SU-DHL-6 (cell line): ENCODE measurements around the gene CNDP1.

Experiments
- H2AFZ ChIP-seq: fragments of 200-600 bp; sonication (generic); 2 replicates; pipeline ENCODE4 v1.6.1; 2014; ENCODE audit warnings: low read depth, mild to moderate bottlenecking, moderate library complexity, mixed read lengths, antibody characterized with exemption, low read length; ENCODE audit not compliant: severe bottlenecking
- H3F3A ChIP-seq: fragments of 200-600 bp; shearing (Covaris generic); 2 replicates; pipeline ENCODE4 v1.6.0; 2016; ENCODE audit warnings: antibody characterized with exemption, mild to moderate bottlenecking; ENCODE audit not compliant: insufficient read depth
- H3K27ac ChIP-seq: fragments of 200-600 bp; sonication (generic); 2 replicates; pipeline ENCODE4 v1.5.1; 2016; ENCODE audit warnings: low read depth, mild to moderate bottlenecking, low read length, moderate library complexity, mixed read lengths
- H3K27me3 ChIP-seq: fragments of 200-600 bp; sonication (generic), shearing (Covaris generic); 2 replicates; pipeline ENCODE4 v1.6.0; 2014; ENCODE audit warnings: mild to moderate bottlenecking, low read length
- H3K36me3 ChIP-seq: fragments of 200-600 bp; sonication (generic); 2 replicates; pipeline ENCODE4 v1.6.1; 2014; ENCODE audit warnings: mild to moderate bottlenecking, low read length, mixed read lengths
- H3K4me2 ChIP-seq: fragments of 300-600, 200-600 bp; shearing (Covaris generic), sonication (generic); 2 replicates; pipeline ENCODE4 v1.6.0; 2014; ENCODE audit warnings: low read length, low read depth, mild to moderate bottlenecking; ENCODE audit not compliant: poor library complexity, severe bottlenecking
- H3K4me3 ChIP-seq: fragments of 200-600 bp; sonication (generic); 2 replicates; pipeline ENCODE4 v1.5.1; 2014; ENCODE audit warnings: antibody characterized with exemption, low read length, mild to moderate bottlenecking, mixed read lengths; ENCODE audit not compliant: insufficient read depth, poor library complexity, severe bottlenecking
- H3K79me2 ChIP-seq: fragments of 200-600 bp; sonication (generic); 2 replicates; pipeline ENCODE4 v1.6.1; 2014; ENCODE audit warnings: mild to moderate bottlenecking, low read length, moderate library complexity; ENCODE audit not compliant: insufficient read depth
- H3K9ac ChIP-seq: fragments of 200-600 bp; sonication (generic); 2 replicates; pipeline ENCODE4 v1.7.0; 2014; ENCODE audit warnings: mild to moderate bottlenecking, low read length
- H3K9me2 ChIP-seq: fragments of 200-600 bp; sonication (generic); replicated peaks from 2 replicates; pipeline ENCODE4 v1.6.1; 2014; ENCODE audit warnings: low read length; ENCODE audit not compliant: insufficient read depth
- H3K9me3 ChIP-seq: fragments of 200-600 bp; sonication (generic); 2 replicates; pipeline ENCODE4 v1.6.1; 2014; ENCODE audit warnings: low read length, mixed read lengths; ENCODE audit not compliant: insufficient read depth
- H4K20me1 ChIP-seq: fragments of 200-600 bp; sonication (generic); 2 replicates; pipeline ENCODE4 v1.6.1; 2014; ENCODE audit warnings: low read depth, mild to moderate bottlenecking, antibody characterized with exemption, low read length, moderate library complexity, mixed read lengths
- CTCF ChIP-seq: fragments of 200-600 bp; sonication (generic); IDR thresholded peaks from one replicate; pipeline ENCODE4 v1.5.1; 2017; ENCODE audit warnings: antibody characterized with exemption, mild to moderate bottlenecking, low read length, moderate library complexity; ENCODE audit not compliant: insufficient read depth, poor library complexity, severe bottlenecking
- EZH2phosphoT487 ChIP-seq: fragments of 200-600 bp; sonication (generic), shearing (Covaris generic); conservative IDR thresholded peaks from 2 replicates; pipeline ENCODE4 v1.6.1; 2018; ENCODE audit warnings: mild to moderate bottlenecking, antibody characterized with exemption, low read length, moderate library complexity, mixed read lengths

Gene CNDP1

DNA sequence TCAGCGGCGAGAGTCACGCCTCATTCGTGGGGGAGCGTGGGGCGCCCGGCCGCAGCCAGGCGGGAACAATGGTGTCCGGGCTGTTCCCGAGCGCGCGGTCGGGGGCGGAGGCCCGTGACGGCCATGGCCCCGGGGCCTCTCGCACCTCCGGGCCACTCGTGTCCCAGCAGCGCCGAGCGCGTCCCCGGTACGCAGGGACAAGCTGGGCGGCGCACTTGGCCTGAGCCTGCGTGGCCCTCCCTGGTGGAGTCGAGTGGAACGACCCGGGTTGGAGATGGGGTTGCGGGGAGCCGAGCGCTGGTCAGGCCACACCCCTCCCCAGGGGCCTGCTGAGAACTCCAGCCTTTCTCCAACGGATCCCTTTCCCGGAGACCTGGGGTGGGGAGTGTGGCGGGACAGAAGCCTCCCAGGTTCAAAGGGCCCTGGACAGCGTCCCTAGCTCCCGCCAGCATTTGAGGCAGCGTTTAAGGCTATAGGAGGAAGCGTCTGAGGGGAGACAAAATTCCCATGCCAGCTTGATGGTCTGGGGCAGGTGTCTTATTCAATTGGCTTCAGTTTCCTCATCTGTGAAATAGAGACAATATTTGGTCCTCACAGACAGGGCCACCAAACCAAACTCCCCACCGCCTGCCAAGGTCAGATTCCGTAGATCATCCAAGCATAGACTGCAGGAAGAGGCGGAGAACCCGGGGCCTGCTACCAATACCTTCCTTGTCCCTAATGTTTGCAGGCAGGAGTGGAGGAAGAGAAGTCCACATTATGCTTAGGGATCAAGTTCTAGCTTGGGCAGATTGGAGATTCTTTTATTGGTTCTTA lies 37.6 kb upstream of the CNDP1 start:
- H2AFZ ChIP-seq = peak overlapping the region; percentile 6
- TF ChIP-seq EZH2phosphoT487 (no peak), CTCF (no peak)
- H3K9ac ChIP-seq = peak overlapping the region; percentile 85
- H3K79me2 ChIP-seq = peaks cover 41% of the 10 kb centered on the region
- peaks cover 38% of the 10 kb centered on the region for H3F3A ChIP-seq
- H3K9me3 ChIP-seq = no peaks in the 10 kb centered on the region
- H3K27me3 ChIP-seq = no peaks in the 10 kb centered on the region
- H4K20me1 ChIP-seq = no peaks in the 10 kb centered on the region
- H3K4me2 ChIP-seq = peak overlapping the region; percentile 99
- H3K4me3 ChIP-seq = peak overlapping the region; percentile 91
- no peaks in the 10 kb centered on the region for H3K9me2 ChIP-seq
- H3K27ac ChIP-seq = peak overlapping the region; percentile 39
- H3K36me3 ChIP-seq = peaks cover 4% of the 10 kb centered on the region; the same call in 1 of the 2 replicates

- TF ChIP-seq EZH2phosphoT487 = no peak
- TF ChIP-seq CTCF = no peak
- H3K9me3 ChIP-seq = no peaks in the 10 kb centered on the region
- H3K9me2 ChIP-seq = no peaks in the 10 kb centered on the region
- peak overlapping the region; percentile 91 for H3K4me3 ChIP-seq
- peak overlapping the region; percentile 99 for H3K4me2 ChIP-seq
- H3K36me3 ChIP-seq = peaks cover 7% of the 10 kb centered on the region
- no peaks in the 10 kb centered on the region for H4K20me1 ChIP-seq
- peak overlapping the region; percentile 85 for H3K9ac ChIP-seq
- H2AFZ ChIP-seq = no peak overlapping the region
- no peaks in the 10 kb centered on the region for H3K27me3 ChIP-seq
- H3K79me2 ChIP-seq = peaks cover 44% of the 10 kb centered on the region
- H3F3A ChIP-seq = peaks cover 38% of the 10 kb centered on the region
- peak overlapping the region; percentile 39 for H3K27ac ChIP-seq
Measured at GRCh38 chr18:74497324-74497676, 37.0 kb upstream of the CNDP1 start.

DNA sequence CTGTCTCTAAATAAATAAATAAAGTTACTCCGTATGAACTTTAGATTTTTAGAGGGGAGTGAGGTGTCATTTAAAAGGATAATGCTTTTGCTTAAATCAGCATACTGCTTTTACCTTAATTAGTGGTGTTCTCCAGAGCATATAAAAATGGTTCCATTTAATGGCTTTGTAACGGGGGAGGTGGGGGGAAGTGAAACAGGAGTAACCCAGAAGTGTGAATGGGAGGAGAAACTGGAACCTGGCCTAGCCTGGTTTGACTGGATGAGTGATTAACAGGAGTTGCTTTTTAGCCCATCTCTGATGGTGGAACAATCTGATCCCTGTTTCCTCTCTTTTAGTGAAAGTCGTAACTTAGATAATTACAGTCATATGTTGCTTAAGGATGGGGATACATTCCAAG lies 36.5 kb upstream of the CNDP1 start:
- Histone ChIP-seq H3K9me2 (no peaks in the 10 kb centered on the region), H3K27me3 (no peaks in the 10 kb centered on the region), H2AFZ (no peak overlapping the region), H4K20me1 (no peaks in the 10 kb centered on the region), H3K27ac (peak overlapping the region; percentile 83), H3K4me3 (peak overlapping the region; percentile 74), H3K9ac (no peak overlapping the region), H3K4me2 (peak overlapping the region; percentile 99), H3K79me2 (peaks cover 49% of the 10 kb centered on the region), H3K36me3 (peaks cover 12% of the 10 kb centered on the region), H3F3A (peaks cover 38% of the 10 kb centered on the region), H3K9me3 (no peaks in the 10 kb centered on the region)
- TF ChIP-seq CTCF (no peak), EZH2phosphoT487 (no peak)
